ENCODE data around the gene PSMD3. TPM values are rescaled to one million over a fixed set of nuclear protein-coding genes. Genes with fewer than 3 reads are reported as not detected.

Gene PSMD3
- total and polyA plus RNA-seq, 2 of the 4 experiments (the other 2 are of a cell fraction), result 123 to 155 TPM

- POLR2A ChIA-PET (ENCODE audit: unreplicated experiment), result no interaction called here
- H3K27ac ChIP-seq (ENCODE audit: insufficient read depth, low read length), result no peak overlapping the region
- CTCF ChIA-PET, result no interaction called here
- H2AK5ac ChIP-seq (ENCODE audit: low read depth, low read length), result no peak overlapping the region
- H3K4me2 ChIP-seq (ENCODE audit: low read depth, low read length), result no peak overlapping the region
- no peaks in the 10 kb centered on the region for H3K9me3 ChIP-seq (ENCODE audit: control insufficient read depth, insufficient read depth, low read length)
- H3K9me1 ChIP-seq (ENCODE audit: insufficient read depth, low read length), result no peaks in the 10 kb centered on the region
- ATAC-seq (ENCODE audit: low read depth), result no peak
- WGBS, 2 experiments (ENCODE audit: extremely low coverage in 2 of 2, insufficient read length in 1 of 2), result 100% methylated on average over 2 of the region's 6 CpGs; no CpG with 5 or more reads in 1 of the 2 experiments
- no peak overlapping the region for H3K18ac ChIP-seq (ENCODE audit: low read depth, low read length)
- no peak overlapping the region for H2BK120ac ChIP-seq (ENCODE audit: low read depth, low read length)
- no peak overlapping the region for H3K4me3 ChIP-seq (ENCODE audit: insufficient read depth, low read depth, low read length)
- no peak overlapping the region for H3K56ac ChIP-seq (ENCODE audit: extremely low read depth, insufficient read depth, low read length)
- no peak for DNase-seq
- TF ChIP-seq SMC3 (IDR thresholded peaks at IDR 0.05; ENCODE audit: low read depth, low read length) (no peak), MAZ (IDR thresholded peaks at IDR 0.05; ENCODE audit: borderline replicate concordance, low read depth, low read length) (no peak), MXI1 (IDR thresholded peaks at IDR 0.05; ENCODE audit: borderline replicate concordance, low read depth, low read length) (no peak), CEBPB (IDR thresholded peaks at IDR 0.05; ENCODE audit: low read depth, low read length) (no peak), USF2 (IDR thresholded peaks at IDR 0.05; ENCODE audit: low read depth, low read length) (no peak), CHD1 (IDR thresholded peaks at IDR 0.05; ENCODE audit: low read depth, low read length) (no peak), ELK1 (IDR thresholded peaks at IDR 0.05; ENCODE audit: borderline replicate concordance, low read depth, low read length) (no peak), NFE2L2 (IDR thresholded peaks at IDR 0.05; ENCODE audit: low read depth, low read length) (no peak), MAFK (IDR thresholded peaks at IDR 0.05; ENCODE audit: low read depth, low read length) (no peak), RFX5 (IDR thresholded peaks at IDR 0.05; ENCODE audit: low read depth, low read length) (no peak), CTCF (conservative IDR thresholded peaks at IDR 0.05; ENCODE audit: low read depth, low read length) (no peak), FOS (IDR thresholded peaks at IDR 0.05; ENCODE audit: low read depth, low read length) (no peak), BHLHE40 (IDR thresholded peaks at IDR 0.05; ENCODE audit: low read depth, low read length) (no peak), RAD21 (IDR thresholded peaks at IDR 0.05; ENCODE audit: low read length) (no peak), RCOR1 (IDR thresholded peaks at IDR 0.05; ENCODE audit: insufficient replicate concordance, low read length) (no peak), POLR2A (IDR thresholded peaks at IDR 0.05; ENCODE audit: low read depth, low read length) (no peak)
- H4K20me1 ChIP-seq (ENCODE audit: insufficient read depth, low read length), result peaks cover 6% of the 10 kb centered on the region; the same call in 1 of the 2 replicates
- H3K23ac ChIP-seq (ENCODE audit: low read depth, low read length), result no peak overlapping the region
- in situ Hi-C loops (cut with MboI; ENCODE audit: low sequenced_read_pairs), result no loop called here
- H4K91ac ChIP-seq (ENCODE audit: insufficient read depth, low read depth, low read length), result no peak overlapping the region
- no peak overlapping the region for H2AFZ ChIP-seq (replicated peaks; ENCODE audit: low read length, poor library complexity)
- H2BK15ac ChIP-seq (ENCODE audit: low read depth, low read length), result no peak overlapping the region
- H4K5ac ChIP-seq (ENCODE audit: low read depth, low read length), result no peak overlapping the region
- intact Hi-C loops (cut with micrococcal nuclease), result no loop called here
- H3K9ac ChIP-seq (ENCODE audit: low read depth, low read length), result no peak overlapping the region
- no peak overlapping the region for H4K8ac ChIP-seq (ENCODE audit: low read depth in 2 of 2, low read length in 2 of 2)
- no peak overlapping the region for H2BK20ac ChIP-seq (ENCODE audit: low read depth, low read length)
- H3K79me1 ChIP-seq (ENCODE audit: low read depth in 1 of 2, low read length in 2 of 2), result peaks cover 0 to 8% of the 10 kb centered on the region in 2 experiments; a peak in 3 of 4 replicates
- peaks cover 71% of the 10 kb centered on the region for H3K36me3 ChIP-seq (ENCODE audit: control insufficient read depth, insufficient read depth, low read length)
- H3K14ac ChIP-seq (replicated peaks; ENCODE audit: low read depth, low read length), result no peak overlapping the region
- no peaks in the 10 kb centered on the region for H3K4me1 ChIP-seq (ENCODE audit: control insufficient read depth, insufficient read depth, low read length)
- no peaks in the 10 kb centered on the region for H3K27me3 ChIP-seq (ENCODE audit: control insufficient read depth, insufficient read depth, low read length)
- H2BK5ac ChIP-seq (ENCODE audit: low read depth, low read length, poor library complexity, severe bottlenecking), result no peak overlapping the region
- dilution Hi-C loops (cut with HindIII; ENCODE audit: low sequenced_read_pairs, unreplicated experiment), result no loop called here
- no TSS peak for BruUV-seq (replicated peaks)
- no peak overlapping the region for H3K4ac ChIP-seq (ENCODE audit: low read depth, low read length)
- H2AK9ac ChIP-seq (replicated peaks; ENCODE audit: low read depth, low read length, poor library complexity), result no peak overlapping the region
Observed at GRCh38 chr17:39995438-39995837, 14.8 kb downstream of the PSMD3 start.
